GM18873 (cell line): ENCODE results near the gene GAREM2.
A peak's percentile ranks its signal among the peaks of the same experiment; 100 is the strongest.

ENCODE experiments used
- ATAC-seq: cut with Tn5 transposase; IDR thresholded peaks from one replicate; pipeline ENCODE4 v1.9.1; 2021; ENCODE audit warnings: mild to moderate bottlenecking, moderate library complexity, moderate number of reproducible peaks; ENCODE audit not compliant: unreplicated experiment, low FRiP score

GAREM2 gene

DNA sequence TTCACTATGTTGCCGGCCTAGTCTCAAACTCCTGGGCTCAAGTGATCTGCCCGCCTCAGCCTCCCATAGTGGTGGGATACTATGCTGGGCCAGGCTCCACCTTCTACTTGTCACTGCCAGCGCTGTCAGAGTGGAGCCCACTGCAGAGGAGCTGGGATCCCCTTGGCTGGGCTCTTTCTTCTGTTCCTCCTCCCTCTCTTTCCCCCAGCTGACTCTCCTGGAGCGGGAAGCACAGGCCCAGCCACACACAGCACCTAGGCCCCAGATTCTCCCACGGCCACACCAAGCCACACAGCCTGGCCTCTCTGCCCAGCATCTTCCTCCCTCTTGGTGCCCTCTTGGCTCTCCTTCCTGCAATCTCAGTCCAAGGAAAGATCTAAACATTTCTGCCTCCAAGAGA is 3.7 kb upstream of the GAREM2 start:
- ATAC-seq, result no peak

DNA sequence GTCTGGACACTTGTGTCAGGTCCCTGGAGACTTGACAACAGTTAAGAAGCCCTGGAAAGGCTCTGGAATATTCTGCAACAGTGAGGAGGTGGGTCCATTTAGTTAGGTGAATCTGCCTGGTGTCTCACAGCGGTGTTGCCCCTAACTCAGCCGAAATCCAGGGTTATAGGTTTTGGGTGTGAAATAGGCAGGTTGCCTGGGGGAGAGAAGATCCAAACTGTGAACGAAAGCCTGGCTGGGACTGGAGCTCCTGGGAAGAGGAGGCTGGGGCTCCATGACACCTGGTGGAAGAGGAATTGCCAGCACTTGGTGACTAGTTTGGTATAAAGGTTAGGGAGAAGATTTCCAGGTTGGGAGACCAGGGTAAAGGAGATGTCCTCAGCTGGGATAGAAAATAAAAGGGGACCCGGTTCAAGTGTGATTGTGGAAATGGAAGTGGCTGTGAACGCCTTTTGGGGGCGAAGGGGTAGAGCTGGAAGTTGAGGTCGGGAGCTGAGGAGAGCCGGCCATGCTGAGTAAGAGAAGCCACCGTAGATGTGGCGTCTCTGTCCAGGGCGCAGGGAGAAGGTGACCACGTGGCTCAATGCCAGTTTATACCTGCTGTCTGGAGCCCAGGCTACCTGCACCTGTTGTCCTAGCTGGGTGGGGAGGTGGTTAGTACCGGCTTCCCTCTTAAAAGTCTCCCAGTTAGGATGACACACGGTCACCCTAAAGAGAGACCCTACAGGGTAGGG is 3.0 kb upstream of the GAREM2 start:
- no peak for ATAC-seq

DNA sequence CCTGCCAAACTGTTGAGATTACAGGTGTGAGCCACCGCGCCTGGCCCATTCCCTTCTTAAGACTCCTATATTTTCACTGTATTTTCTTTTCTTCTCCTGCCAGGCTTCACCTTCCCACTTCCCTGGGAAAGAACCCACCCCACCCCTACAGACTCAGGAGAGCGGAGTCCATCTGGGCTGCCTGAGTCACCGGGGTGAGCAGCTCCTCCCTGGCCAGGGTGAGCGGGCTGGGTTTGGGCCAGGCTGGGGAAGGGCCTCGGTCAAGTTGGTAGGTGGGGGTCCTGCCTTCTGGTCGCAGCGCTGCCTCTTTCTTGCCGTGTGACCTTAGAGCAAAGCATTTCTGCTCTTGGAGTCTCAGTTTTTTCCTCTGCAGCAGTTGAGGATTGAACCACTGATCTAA is 2.1 kb upstream of the GAREM2 start:
- no peak for ATAC-seq

DNA sequence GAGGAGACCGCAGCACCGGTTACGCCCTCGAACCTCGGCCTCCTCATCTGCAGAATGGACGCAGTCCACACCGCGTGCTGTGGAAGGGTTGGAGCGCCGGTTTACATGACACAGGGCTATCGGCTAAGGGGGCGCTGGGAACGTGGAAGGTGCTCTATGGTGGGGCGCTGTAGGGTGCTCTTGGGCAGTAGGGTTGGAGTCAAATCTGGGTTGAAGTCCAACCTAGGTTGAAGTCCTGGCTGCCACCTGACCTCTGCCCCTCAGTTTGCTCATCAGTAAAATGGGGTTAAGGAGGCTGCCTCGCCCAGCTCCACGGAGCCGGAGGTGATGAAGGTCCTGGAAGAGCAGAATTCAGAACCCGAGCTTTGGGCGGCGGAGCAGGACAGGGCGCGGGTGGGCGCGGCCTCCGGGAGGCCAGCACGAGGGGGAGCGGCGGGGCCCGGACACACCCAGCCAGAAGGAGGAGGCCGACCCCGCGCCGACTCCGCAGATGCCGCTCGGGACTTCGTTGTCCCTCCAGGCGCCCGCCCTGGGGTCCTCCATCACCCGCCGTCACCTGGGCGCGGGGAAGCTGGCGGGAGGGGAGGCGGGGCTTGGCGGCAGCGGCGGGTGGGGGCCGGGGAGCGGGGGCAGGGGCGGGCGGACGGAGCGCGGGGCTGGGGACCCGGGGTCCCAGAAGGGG is 558 bp upstream of the GAREM2 start:
- ATAC-seq, result no peak

DNA sequence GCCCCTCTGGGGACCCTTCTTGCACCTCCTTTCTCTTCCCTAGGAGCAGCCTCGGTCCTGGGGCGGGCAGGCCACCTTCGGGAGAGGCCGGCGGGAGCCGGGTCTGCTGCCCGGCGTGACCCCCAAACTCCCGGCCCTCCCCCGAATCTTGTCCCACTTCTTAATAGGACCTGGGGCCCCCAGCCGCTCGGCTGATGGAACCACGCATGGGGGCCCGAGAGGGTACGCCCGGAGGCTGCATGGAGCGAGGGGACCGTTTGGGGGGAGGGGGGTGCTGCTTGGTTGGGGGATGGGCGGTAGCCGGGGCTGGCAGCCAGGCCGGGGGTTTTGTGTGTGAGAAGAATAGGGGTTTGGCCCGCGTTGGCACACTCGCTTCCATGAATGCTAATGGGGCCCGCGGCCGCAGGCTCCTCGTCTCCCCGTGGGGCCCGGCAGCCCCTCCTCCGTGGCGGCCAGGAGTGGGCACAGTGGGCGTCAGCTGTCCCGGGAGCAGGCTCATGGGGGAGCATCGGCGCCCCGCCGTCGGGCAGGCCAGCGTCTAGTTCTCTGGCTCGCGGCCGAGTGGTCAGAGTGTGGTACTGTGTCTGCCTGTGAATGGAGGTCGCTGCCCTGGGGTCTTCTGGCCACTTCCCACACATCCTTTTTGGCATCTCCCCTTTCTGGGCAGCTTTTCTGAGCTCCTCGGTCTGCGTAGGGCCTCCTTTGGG is 1.0 kb downstream of the GAREM2 start:
- no peak for ATAC-seq

DNA sequence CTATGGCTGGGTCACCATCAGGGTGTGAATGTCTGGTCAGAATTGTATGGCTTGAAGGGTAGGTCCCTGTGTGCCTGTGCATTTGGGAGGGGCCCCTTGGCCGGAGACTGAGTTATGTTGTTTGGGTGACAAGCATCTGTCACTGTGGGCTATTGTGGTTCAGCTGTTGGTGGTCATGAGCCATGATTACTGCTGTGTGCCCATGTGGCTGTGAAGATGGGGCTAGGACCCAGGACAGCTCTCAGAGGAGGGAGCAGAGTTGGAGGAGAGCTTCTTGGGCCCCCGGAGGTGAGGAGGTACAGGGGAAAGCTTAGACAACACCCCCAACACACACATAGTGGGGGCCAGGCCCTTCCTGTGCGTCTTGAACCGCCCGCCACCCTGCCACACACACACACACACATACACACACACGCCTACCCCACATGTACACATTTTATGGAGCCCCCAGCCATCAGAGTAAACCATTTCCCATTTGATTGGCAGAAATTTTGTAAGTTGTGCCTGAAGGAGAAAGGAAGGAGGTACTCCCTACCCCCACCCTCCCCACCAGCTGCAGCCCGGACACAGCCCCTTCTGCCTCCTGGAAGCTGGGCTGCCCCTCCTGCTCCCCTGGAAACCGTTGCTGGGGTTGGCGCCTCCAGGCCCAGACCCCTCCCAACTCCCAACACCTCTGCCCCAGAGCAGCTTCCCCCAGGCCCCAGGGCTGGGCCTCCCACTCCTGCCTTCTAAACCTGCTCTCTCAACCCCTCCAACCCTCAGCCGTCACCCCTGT is 2.0 kb downstream of the GAREM2 start:
- no peak for ATAC-seq

DNA sequence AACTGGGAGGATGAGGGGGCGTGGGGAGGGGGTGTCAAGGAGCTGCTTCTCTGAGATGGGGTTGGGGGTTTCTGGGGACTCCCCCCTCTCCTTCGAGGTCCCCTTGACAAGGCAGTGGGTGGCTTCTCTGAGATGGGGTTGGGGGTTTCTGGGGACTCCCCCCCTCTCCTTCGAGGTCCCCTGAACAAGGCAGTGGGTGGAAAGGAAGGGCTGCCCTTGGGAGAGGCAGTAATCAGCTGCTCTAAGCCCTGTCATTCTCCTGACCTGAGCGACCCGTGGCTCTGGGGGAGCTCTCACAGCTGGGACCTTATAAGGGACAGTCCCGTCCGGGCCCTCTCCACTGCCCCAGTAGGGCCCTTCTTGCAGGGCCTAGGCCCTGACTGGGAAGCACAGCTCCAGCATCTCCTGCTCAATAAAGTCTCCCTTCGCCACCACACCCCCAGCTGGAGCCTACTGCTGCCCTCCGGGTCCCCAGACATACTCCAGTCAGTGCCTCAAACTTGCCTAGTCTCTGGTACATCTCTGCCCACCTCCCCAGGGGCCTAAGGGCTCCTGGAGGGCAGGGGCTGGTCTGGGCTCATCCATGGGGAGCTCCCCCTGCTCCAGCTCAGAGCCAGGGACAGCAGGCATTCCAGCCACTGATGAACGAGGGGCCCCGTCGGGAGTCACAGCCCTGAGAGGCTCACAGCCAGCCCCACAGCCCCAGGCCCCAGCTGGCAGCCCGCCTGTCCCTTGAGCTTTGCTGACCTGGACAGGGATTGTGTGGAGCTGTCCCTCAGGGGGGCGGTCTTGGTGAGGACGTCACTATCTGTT is 2.8 kb downstream of the GAREM2 start:
- no peak for ATAC-seq

DNA sequence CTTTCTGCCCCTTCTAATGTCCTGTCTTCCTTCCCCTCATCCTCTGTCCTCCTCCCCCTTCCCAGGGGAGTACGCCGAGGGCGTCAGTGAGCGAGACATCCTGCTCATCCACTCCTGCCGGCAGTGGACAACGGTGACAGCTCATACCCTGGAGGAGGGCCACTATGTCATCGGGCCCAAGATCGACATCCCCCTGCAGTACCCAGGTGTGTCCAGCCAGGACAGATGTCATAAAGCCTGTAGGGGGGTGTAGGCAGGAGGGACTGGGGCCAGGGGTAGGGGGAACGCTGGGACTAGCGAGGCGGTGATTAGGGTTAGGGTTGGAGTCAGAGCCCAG is 3.4 kb downstream of the GAREM2 start:
- ATAC-seq, result no peak

DNA sequence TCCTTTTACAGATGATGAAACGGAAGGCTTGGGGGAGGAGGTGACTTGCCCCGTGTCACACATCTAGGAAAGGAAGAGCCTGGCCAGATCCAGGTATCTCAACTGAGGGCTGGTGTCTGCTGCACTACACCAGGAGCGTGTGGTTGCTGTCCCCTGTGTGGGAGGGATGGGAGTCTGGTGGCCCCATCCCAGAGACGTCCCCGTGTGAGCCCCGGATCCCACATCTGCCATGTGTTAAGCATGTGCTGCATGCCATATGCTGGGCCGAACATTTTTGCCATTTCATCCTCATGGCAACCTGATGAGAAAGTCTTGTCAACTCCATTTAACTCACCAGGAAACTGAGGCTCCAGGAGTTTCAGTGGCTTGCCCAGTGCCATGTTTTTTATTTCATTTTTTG is 4.2 kb downstream of the GAREM2 start:
- no peak for ATAC-seq

DNA sequence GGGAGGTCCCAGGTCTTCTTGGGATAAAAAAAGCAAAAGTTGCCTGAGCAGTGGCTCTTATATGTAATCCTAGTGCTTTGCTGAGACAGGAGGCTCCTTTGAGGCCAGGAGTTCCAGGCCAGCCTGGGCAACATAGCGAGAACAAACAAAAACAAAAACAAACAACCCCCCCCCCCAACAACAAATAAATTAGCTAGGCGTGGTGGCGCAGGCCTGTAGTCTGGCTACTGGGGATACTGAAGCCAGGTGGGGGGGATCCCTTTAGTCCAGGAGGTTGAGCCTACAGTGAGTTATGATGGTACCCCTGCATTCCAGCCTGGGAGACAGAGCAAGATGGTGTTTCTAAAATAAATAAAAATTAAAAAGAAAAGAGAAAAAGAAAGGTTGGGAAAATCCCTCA is 5.4 kb downstream of the GAREM2 start:
- ATAC-seq, result no peak

DNA sequence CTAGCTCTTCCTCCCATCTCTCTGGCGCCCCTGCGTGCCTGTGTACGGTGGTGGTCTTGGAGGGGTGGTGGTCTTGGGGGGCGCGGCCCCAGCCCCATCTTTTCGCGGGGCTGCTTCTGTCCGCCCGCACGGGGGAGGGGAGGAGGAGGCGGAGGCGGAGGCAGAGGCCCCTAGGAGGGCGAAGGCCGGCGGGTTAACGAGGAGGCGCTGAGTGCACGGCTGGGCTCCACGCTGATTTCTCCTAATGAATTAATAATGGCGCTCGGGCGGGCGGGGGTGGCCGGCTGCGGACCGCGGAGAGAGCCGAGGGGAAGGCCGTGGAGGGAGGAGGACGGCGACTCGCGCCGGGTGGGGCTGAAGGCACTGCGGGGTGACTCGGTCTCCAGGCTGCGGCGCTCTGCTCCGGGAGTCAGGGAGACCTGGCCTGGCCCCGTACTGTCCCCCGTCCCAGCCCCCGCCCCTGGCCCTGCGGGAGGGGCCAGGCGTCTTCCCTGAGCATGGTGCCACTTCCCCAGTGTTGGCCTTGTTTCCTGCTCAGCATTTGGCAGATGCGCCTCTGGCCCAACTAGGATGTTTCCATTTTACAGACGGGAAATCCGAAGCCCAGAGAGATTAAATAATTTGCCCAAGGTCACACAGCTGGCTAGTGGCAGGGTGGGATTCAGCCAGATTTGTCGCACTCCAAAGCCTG is 6.0 kb downstream of the GAREM2 start:
- ATAC-seq, result no peak

DNA sequence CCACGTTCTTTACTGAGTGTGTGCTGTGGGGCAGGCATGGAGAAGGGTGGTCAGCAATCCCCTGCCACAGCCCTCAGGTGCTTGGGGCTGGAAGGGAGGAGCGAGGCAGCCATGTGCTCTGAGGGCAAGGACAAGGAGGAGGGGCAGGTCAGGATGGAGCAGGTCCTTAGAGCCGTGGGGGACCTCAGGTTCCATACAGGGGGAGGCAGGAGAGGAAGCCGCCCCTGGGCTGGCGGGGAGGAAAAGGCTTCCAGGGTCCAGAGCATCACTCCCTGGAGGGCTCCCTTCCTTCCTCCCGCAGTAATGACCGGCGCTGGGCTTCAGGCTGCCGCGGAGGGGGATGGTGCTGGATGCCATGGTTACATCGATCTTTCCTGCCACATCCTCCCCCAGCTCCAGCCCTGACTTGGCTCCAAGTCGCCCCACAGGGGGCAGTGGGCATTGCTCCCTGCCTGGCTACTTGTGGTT is 6.6 kb downstream of the GAREM2 start:
- no peak for ATAC-seq

DNA sequence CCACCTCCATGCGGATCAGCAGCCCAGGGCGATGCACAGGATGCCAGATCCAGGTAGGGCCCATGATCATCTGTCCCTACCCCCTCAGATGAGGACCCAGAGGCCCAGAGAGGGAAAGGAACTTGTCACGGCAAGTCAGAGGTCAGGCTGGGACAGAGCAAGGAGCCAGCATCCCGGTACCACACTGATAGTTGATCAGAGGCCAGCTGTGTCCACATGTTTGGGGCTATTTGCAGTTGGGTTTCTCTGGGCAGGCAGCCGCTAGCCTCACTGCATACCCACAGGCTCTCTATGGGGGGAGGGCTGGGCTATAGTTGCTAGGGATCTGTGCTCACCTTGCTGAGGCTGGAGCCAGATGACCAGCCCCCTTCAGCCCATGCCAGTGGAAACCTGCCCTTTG is 9.6 kb downstream of the GAREM2 start:
- ATAC-seq, result no peak

DNA sequence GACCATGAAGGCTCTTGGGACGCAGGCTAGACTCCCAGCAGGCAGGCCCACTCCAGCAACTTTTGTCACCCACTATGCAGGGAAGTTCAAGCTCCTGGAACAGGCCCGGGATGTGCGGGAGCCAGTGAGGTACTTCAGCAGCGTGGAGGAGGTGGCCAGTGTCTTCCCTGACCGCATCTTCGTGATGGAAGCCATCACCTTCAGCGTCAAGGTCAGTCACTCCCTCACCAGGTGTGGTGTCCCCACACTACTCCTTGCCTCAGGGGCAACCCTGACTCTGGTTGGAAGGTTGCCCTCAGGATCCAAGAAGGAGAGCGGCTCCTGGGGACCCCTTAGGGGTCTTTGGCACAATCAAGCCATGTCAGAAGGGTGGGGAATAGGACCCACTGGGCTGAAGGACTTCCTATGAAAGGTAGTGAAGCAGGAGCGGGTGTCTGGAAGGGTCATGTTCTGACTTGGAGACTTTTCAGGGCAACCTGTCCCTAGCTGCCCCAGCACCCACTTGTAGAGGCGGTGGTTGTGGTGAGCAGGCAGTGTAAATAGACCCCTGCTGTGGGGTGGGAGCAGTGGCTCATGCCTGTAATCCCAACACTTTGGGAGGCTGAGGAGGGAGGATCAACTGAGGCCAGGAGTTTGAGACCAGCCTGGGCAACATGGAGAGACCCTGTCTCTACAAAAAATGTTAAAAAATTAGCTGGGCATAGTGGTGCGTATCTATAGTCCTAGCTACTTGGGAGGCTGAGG is 10.2 kb downstream of the GAREM2 start:
- ATAC-seq, result no peak

DNA sequence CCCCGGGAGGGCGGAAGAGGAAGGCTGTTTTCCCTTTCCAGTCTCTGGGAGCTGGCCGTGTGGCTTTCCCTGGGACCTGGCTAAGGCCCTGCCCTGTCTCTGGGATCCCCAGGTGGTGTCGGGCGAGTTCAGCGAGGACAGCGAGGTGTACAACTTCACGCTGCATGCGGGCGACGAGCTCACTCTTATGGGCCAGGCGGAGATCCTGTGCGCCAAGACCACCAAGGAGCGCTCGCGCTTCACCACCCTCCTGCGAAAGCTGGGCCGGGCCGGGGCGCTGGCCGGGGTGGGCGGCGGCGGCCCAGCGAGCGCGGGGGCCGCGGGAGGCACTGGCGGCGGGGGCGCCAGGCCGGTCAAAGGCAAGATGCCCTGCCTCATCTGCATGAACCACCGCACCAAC is 11.2 kb downstream of the GAREM2 start:
- no peak for ATAC-seq

DNA sequence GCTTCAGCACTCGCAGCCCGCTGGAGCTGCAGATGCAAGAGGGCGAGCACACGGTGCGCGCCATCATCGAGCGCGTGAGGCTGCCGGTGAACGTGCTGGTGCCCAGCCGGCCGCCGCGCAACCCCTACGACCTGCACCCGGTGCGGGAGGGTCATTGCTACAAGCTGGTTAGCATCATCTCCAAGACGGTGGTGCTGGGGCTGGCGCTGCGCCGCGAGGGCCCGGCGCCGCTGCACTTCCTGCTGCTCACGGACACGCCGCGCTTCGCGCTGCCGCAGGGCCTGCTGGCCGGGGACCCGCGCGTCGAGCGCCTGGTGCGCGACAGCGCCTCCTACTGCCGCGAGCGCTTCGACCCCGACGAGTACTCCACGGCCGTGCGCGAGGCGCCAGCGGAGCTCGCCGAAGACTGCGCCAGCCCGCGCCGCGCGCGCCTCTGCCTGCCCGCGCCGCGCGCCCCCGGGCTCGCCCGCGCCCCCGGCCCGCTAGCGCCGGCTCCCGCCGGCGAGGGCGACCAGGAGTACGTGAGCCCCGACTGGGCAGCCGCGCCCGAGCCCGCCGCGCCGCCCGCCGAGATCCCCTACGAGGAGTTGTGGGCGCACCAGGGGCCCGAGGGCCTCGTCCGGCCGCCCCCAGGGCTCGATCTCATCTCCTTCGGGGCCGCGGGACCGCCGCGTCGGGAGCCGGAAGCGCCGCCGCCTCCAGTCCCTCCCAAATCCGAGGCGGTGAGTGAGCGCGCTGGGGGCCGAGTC is 11.8 kb downstream of the GAREM2 start:
- ATAC-seq, result peak; percentile 56

DNA sequence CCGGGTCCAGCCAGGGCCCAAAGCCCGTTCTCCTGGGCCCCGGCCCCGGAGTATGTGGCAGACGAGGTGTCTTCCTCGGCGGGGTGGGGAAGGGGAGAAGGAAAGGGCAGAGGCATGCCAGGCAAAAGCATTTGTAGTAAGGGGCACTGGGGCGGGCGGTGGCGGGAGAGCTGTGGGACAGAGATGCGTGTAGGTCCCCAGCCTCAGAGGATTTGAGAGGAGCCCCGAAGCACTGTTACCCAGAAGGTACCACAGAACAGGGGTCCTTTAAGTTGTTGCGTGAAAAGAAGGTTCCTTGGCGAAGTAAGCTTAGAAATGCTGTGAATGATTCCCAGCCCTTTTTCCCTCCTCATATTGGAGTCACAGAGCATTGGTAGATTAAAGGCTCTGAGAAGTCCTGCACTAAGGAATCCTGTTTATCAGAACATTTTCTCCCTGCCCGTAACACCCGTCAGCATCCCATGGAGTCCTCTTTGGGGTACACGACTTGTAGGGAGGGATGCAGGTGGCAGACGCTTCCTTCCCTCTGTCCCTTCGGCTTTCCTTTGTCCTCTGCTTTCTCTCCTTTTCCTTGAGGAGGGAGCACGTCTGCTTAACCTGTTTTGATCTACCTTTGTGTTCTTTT is 12.5 kb downstream of the GAREM2 start:
- ATAC-seq, result no peak
